T-cell (primary cell): Measurements from ENCODE around the gene MAPKAP1. TPM values are rescaled to one million over a fixed set of nuclear protein-coding genes. Genes with fewer than 3 reads are reported as not detected.
"Not testable (repeated sequence)": the region's sequence is repeated elsewhere in the genome, so short reads cannot be mapped to it uniquely, and the experiment has no call there.

ENCODE experiments used
- ATAC-seq, 4 experiments: fragments of 200-7000 bp in 3 of 4; fragments of 150-1000 bp in 1 of 4; cut with Tn5 transposase; replicated peaks in 1 of 4; 1 replicate in 3 of 4; 2 replicates in 1 of 4; pipeline ENCODE4 v1.10.0; 2021; ENCODE audit warnings: moderate library complexity in 3 of 4, mild to moderate bottlenecking in 2 of 4, moderate number of reproducible peaks in 1 of 4
- CTCF ChIA-PET, 2 donors: fragments of 300-600 bp; sonication (Branson Sonifier 250); formaldehyde crosslinking; loops; one replicate each; lab custom pipeline; 2022; ENCODE audit warnings: antibody characterized with exemption in 2 of 2; lab: Charles Lee
- POLR2A ChIA-PET, 2 donors: fragments of 300-600 bp; sonication (Branson Sonifier 250); formaldehyde crosslinking; loops; one replicate each; lab custom pipeline; 2022; ENCODE audit warnings: antibody characterized with exemption in 2 of 2; lab: Charles Lee
- DNase-seq, 35 experiments: peaks; one replicate each; pipeline versions ENCODE4 v3.0.0 to v3.0.0-alpha.2; 2013 to 2023
- H3K27ac ChIP-seq: one replicate; pipeline ENCODE4 v1.5.1; 2013; ENCODE audit warnings: low read length
- H3K27me3 ChIP-seq, 2 experiments: replicated peaks in 1 of 2; 1 replicate in 1 of 2; 2 replicates in 1 of 2; pipeline versions ENCODE4 v1.6.1 to v1.7.0; 2013; ENCODE audit warnings: low read length in 1 of 2, mixed read lengths in 1 of 2; ENCODE audit not compliant: control insufficient read depth in 2 of 2, insufficient read depth in 2 of 2; ENCODE audit errors: extremely low read depth in 1 of 2
- H3K36me3 ChIP-seq, 2 donors: 1 replicate in 1 of 2; 2 replicates in 1 of 2; pipeline versions ENCODE4 v1.6.1 to v1.7.0; 2013; ENCODE audit warnings: low read length in 1 of 2; ENCODE audit not compliant: control insufficient read depth in 2 of 2, insufficient read depth in 1 of 2; ENCODE audit errors: extremely low read depth in 1 of 2
- H3K4me1 ChIP-seq, 2 experiments: 1 replicate in 1 of 2; 2 replicates in 1 of 2; pipeline versions ENCODE4 v1.6.1 to v1.7.0; 2013; ENCODE audit warnings: low read length in 2 of 2, mixed read lengths in 1 of 2; ENCODE audit not compliant: insufficient read depth in 2 of 2, control insufficient read depth in 1 of 2; ENCODE audit errors: extremely low read depth in 1 of 2
- H3K4me3 ChIP-seq, 2 donors: 1 replicate in 1 of 2; 2 replicates in 1 of 2; pipeline versions ENCODE4 v1.5.1 to v1.7.0; 2013; ENCODE audit warnings: mild to moderate bottlenecking in 2 of 2, low read length in 1 of 2, moderate library complexity in 1 of 2; ENCODE audit not compliant: control insufficient read depth in 1 of 2; ENCODE audit errors: extremely low read depth in 1 of 2
- H3K9me3 ChIP-seq: 2 replicates; pipeline ENCODE4 v1.7.0; 2013
- H3K27ac Mint-ChIP-seq, 2 donors: one replicate each; pipeline ENCODE4 v1.8.0; 2020 to 2021; ENCODE audit warnings: mild to moderate bottlenecking in 2 of 2, mixed read lengths in 2 of 2
- H3K27me3 Mint-ChIP-seq, 2 donors: one replicate each; pipeline ENCODE4 v1.8.0; 2021 to 2022; ENCODE audit warnings: mixed read lengths in 2 of 2
- H3K36me3 Mint-ChIP-seq: one replicate; pipeline ENCODE4 v1.8.0; 2021; ENCODE audit warnings: mixed read lengths
- H3K4me1 Mint-ChIP-seq, 3 donors: one replicate each; pipeline ENCODE4 v1.8.0; 2020 to 2022; ENCODE audit warnings: mixed read lengths in 3 of 3, mild to moderate bottlenecking in 1 of 3
- H3K4me3 Mint-ChIP-seq, 3 donors: one replicate each; pipeline ENCODE4 v1.8.0; 2020 to 2022; ENCODE audit warnings: mild to moderate bottlenecking in 3 of 3, mixed read lengths in 3 of 3, moderate library complexity in 3 of 3
- H3K9me3 Mint-ChIP-seq, 3 donors: one replicate each; pipeline ENCODE4 v1.8.0; 2020 to 2022; ENCODE audit warnings: mixed read lengths in 3 of 3
- WGBS: methylation state at CpG from one replicate; pipeline ENCODE4 v1.1.5; 2013; ENCODE audit warnings: missing lambda C conversion rate; ENCODE audit not compliant: insufficient coverage; 5-methylcytosine and 5-hydroxymethylcytosine counted together
- total RNA-seq, 35 experiments: library from RNA in 6 of 35; stranded (reverse) in 6 of 35; fragments of 120-200 nt in 1 of 35; gene quantifications; one replicate each; pipeline versions ENCODE4 v1.2.1 to v1.2.4 and lab custom pipeline; 2013 to 2026

MAPKAP1 gene
- total RNA-seq, 5 donors from 2014 or later (not counting 1 experiment from before 2014, with no cell fraction given) = 50.2 to 60.3 (median 55.6) TPM

DNA sequence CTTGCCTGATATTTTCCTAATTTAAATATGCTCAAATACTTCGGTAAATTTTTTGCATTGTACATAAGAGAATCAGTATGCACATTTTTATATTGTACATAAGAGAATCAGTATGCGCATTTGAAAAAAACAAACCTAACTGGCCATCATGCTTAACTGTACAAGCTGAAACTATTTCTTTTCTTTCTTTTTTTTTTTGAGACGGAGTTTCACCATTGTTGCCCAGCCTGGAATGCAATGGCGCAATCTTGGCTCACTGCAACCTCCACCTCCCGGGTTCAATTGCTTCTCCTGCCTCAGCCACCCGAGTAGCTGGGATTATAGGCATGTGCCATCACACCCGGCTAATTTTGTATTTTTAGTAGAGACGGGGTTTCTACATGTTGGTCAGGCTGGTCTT, 11.5 kb downstream of the MAPKAP1 start:
- H3K4me3 ChIP-seq, H3K27me3 ChIP-seq, H3K4me1 ChIP-seq, H3K9me3 Mint-ChIP-seq, H3K9me3 ChIP-seq, DNase-seq, POLR2A ChIA-PET, CTCF ChIA-PET, H3K27ac ChIP-seq, H3K27me3 Mint-ChIP-seq, H3K27ac Mint-ChIP-seq, H3K36me3 ChIP-seq, ATAC-seq, H3K4me3 Mint-ChIP-seq: not testable (repeated sequence)
- peaks cover 36 to 44% (median 38%) of the 10 kb centered on the region in 3 donors for H3K4me1 Mint-ChIP-seq
- peaks cover 15% of the 10 kb centered on the region for H3K36me3 Mint-ChIP-seq
- 100% methylated on average over 1 of the region's 8 CpGs for WGBS

DNA sequence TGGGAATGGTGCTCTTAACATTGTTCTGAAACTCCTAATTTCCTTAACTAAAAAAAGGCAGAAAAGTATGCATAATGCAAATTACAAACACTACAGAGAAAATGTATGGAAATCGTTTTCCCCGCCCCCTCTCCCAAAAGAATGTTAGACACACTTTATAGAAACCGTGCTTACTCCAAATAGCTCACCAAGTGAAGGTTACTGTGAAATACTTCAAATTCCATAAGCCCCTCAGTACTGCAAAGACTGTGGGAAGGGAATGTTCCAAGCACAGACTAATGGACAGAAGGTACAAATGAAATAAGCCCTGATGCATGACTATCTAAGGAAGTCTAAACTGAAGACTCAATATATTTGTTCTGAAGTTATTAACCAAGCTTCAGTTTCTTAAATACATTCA, 12.5 kb downstream of the MAPKAP1 start:
- Mint-ChIP-seq H3K36me3 (peaks cover 15% of the 10 kb centered on the region), H3K9me3 (no peaks in the 10 kb centered on the region), H3K4me3 (no peak overlapping the region), H3K27me3 (no peaks in the 10 kb centered on the region), H3K27ac (no peak overlapping the region), H3K4me1 (peaks cover 38 to 46% (median 39%) of the 10 kb centered on the region in 3 donors)
- Histone ChIP-seq H3K4me1 (no peaks in the 10 kb centered on the region), H3K4me3 (no peak overlapping the region), H3K27me3 (no peaks in the 10 kb centered on the region), H3K9me3 (no peaks in the 10 kb centered on the region), H3K36me3 (no peaks in the 10 kb centered on the region), H3K27ac (no peak overlapping the region)
- ATAC-seq (no peak), DNase-seq (no peak)
- ChIA-PET POLR2A (no interaction called here), CTCF (no interaction called here)
- no CpG with 5 or more reads among the region's 3 CpGs for WGBS

DNA sequence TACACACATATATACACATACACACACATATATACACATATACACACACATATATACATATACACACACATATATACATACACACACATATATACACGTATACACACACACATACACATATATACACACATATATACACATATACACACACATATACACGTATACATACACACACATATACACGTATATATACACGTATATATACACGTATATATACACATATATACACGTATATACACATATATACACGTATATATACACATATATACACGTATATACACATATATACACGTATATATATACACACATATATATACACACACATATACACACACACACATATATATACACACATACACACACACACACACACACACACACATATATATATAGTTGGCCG, 13.5 kb downstream of the MAPKAP1 start:
- H3K27me3 ChIP-seq, POLR2A ChIA-PET, H3K27me3 Mint-ChIP-seq, H3K27ac ChIP-seq, CTCF ChIA-PET, H3K4me3 Mint-ChIP-seq, ATAC-seq, H3K9me3 ChIP-seq, H3K27ac Mint-ChIP-seq, H3K36me3 ChIP-seq, DNase-seq, H3K4me3 ChIP-seq, H3K9me3 Mint-ChIP-seq, H3K4me1 ChIP-seq: not testable (repeated sequence)
- Mint-ChIP-seq H3K36me3 (peaks cover 15% of the 10 kb centered on the region), H3K4me1 (peaks cover 33 to 43% (median 42%) of the 10 kb centered on the region in 3 donors)
- WGBS = 96% methylated on average over 8 of the region's 10 CpGs

DNA sequence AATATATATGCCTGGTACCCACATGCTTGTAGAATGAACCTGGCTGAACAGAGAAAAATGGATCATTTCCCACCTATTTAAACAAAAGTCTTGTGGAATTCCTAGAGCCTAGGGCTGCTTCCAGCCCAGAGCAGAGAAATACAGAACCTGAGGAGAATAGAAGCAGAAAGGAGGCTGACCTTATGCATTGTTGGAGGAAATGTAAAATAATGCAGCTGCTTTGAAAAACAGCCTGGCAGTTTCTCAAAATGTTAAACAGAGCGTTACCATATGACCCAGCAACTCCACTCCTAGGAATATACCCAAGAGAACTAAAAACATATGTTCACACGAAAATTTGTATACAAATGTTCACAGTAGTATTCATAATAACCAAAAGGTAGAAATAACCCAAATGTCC, 15.1 kb downstream of the MAPKAP1 start:
- Mint-ChIP-seq H3K9me3 (no peaks in the 10 kb centered on the region), H3K4me3 (no peak overlapping the region), H3K36me3 (peaks cover 15% of the 10 kb centered on the region), H3K27me3 (no peaks in the 10 kb centered on the region), H3K4me1 (peaks cover 33 to 40% (median 35%) of the 10 kb centered on the region in 3 donors), H3K27ac (no peak overlapping the region)
- ChIA-PET POLR2A (no interaction called here), CTCF (interaction anchor here in 1 of 2 donors (0.6 kb wide), 1 partner anchor 774 kb away, joined by 3 read pairs; no protein-coding TSS in a partner anchor)
- Histone ChIP-seq H3K9me3 (no peaks in the 10 kb centered on the region), H3K36me3 (no peaks in the 10 kb centered on the region), H3K4me3 (no peak overlapping the region), H3K27me3 (no peaks in the 10 kb centered on the region), H3K4me1 (peaks cover 0 to 2% of the 10 kb centered on the region in 2 experiments), H3K27ac (no peak overlapping the region)
- DNase-seq (no peak), ATAC-seq (no peak)
- WGBS = 100% methylated on average over 1 of the region's 2 CpGs

DNA sequence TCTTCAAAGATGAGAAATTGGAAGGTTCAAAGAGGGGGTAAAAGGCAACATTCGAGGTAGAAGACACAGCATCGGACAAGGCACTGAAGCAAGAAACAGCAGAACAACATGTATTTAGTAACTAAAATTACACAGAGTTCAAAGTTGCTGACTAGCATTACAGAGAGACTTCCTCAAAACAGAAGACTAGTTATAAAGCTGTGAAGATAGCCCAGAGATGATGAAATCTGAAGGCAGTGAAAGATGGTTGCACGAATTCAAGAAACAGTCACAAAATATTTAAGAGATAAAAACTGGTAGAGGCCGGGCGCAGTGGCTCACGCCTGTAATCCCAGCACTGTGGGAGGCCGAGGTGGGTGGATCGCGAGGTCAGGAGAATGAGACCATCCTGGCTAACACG, 16.3 kb downstream of the MAPKAP1 start:
- no peaks in the 10 kb centered on the region for H3K9me3 Mint-ChIP-seq
- H3K27me3 Mint-ChIP-seq = no peaks in the 10 kb centered on the region
- peaks cover 0 to 2% of the 10 kb centered on the region in 2 experiments for H3K4me1 ChIP-seq
- no peak overlapping the region for H3K27ac ChIP-seq
- no peaks in the 10 kb centered on the region for H3K9me3 ChIP-seq
- H3K4me3 Mint-ChIP-seq = no peak overlapping the region
- H3K4me3 ChIP-seq = no peak overlapping the region
- 100% methylated on average over 5 of the region's 10 CpGs for WGBS
- peaks cover 14% of the 10 kb centered on the region for H3K36me3 Mint-ChIP-seq
- ChIA-PET CTCF (no interaction called here), POLR2A (no interaction called here)
- no peak for DNase-seq
- H3K36me3 ChIP-seq = peaks cover 0 to 1% of the 10 kb centered on the region in 2 donors
- peaks cover 24 to 35% (median 28%) of the 10 kb centered on the region in 3 donors for H3K4me1 Mint-ChIP-seq
- H3K27ac Mint-ChIP-seq = no peak overlapping the region
- ATAC-seq = no peak
- no peaks in the 10 kb centered on the region for H3K27me3 ChIP-seq

DNA sequence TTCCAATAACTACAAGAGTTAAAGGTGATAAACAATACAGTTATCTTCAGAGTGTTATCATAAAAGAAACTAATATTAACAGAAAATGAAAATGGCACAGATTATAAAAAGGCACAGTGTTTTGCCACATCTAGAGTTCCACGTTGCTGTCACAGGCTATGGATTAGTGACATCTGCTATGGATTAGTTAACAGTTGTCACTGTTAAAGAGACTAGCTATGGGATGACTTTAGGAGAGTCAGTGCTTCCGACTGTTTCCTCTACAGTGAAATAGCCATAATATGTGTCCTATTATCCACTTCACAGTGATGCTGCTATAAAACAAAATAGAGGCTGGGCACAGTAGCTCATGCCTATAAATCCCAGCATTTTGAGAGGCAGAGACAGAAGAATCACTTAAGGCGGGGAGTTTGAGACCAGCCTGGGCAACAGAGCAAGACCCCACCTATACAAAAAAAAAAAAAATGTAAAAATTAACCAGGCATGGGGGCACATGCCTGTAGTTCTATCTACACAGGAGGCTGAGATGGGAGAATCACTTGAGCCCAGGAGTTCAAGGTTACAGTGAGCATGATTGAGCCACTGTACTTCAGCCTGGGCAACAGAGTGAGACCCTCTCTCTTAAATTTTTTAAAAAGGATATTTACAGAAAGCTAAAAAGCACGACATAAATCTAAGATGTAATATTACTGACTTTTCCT, 19.7 kb downstream of the MAPKAP1 start:
- H3K36me3 Mint-ChIP-seq = peaks cover 33% of the 10 kb centered on the region
- H3K9me3 Mint-ChIP-seq = no peaks in the 10 kb centered on the region
- no peak overlapping the region for H3K27ac Mint-ChIP-seq
- peaks cover 0 to 10% of the 10 kb centered on the region in 2 donors for H3K36me3 ChIP-seq
- H3K9me3 ChIP-seq = no peaks in the 10 kb centered on the region
- no peaks in the 10 kb centered on the region for H3K27me3 ChIP-seq
- ChIA-PET CTCF (interaction anchor here (0.7 kb wide), 2 partner anchors 215 to 662 kb away, joined by 3 to 5 read pairs; no protein-coding TSS in a partner anchor), POLR2A (no interaction called here)
- DNase-seq = no peak
- peaks cover 0 to 2% of the 10 kb centered on the region in 2 experiments for H3K4me1 ChIP-seq
- H3K27me3 Mint-ChIP-seq = no peaks in the 10 kb centered on the region
- no peak overlapping the region for H3K27ac ChIP-seq
- H3K4me3 ChIP-seq = no peak overlapping the region
- 80% methylated on average over 1 of the region's 4 CpGs for WGBS
- no peak overlapping the region for H3K4me3 Mint-ChIP-seq
- peaks cover 20 to 35% (median 35%) of the 10 kb centered on the region in 3 donors for H3K4me1 Mint-ChIP-seq
- ATAC-seq = no peak
